Left ventricle myocardium superior (tissue), 1 donor: ENCODE results near the gene POLR3GL. TPM values are rescaled to one million over a fixed set of nuclear protein-coding genes. Genes with fewer than 3 reads are reported as not detected.

Experiments used
- total RNA-seq: library from RNA; stranded (reverse); fragmentation: NEBNext Ultra II Directional; extraction: Animal tissue kit (Norgen Biotek cat#: 25700); gene quantifications from one replicate; pipeline ENCODE4 v1.2.1, GENCODE V29; 2021
- donor health status: DM: no; HTN: yes; CAD: no; lungs with severe emphysema.

POLR3GL gene
- total RNA-seq, 1 donor from 2014 or later = 44.0 TPM

Other genes with a start within 250 kb of the POLR3GL start
- gene CD160, start 245.2 kb upstream of the POLR3GL start, total RNA-seq = 0.37 TPM
- gene RNF115, start 140.6 kb upstream of the POLR3GL start, total RNA-seq = 48.2 TPM
- 14.9 TPM for gene POLR3C, start 140.5 kb upstream of the POLR3GL start, total RNA-seq
- gene NUDT17, start 119.1 kb upstream of the POLR3GL start, total RNA-seq = 3.4 TPM
- 13.3 TPM for gene PIAS3, start 105.6 kb upstream of the POLR3GL start, total RNA-seq
- 1.1 TPM for gene ANKRD35, start 78.8 kb upstream of the POLR3GL start, total RNA-seq
- gene ITGA10, start 54.6 kb upstream of the POLR3GL start, total RNA-seq = 0.82 TPM
- 23.8 TPM for gene PEX11B, start 46.0 kb upstream of the POLR3GL start, total RNA-seq
- 57.7 TPM for gene RBM8A, start 37.2 kb upstream of the POLR3GL start, total RNA-seq
- 25.2 TPM for gene LIX1L, start 6.7 kb upstream of the POLR3GL start, total RNA-seq
- 0.52 TPM for gene ANKRD34A, start 115 bp upstream of the POLR3GL start, total RNA-seq
- gene TXNIP, start 31.9 kb downstream of the POLR3GL start, total RNA-seq = 954 TPM
- 71.9 TPM for gene HJV, start 57.0 kb downstream of the POLR3GL start, total RNA-seq
- 0.72 TPM for gene NBPF10, start 180.1 kb downstream of the POLR3GL start, total RNA-seq